GM18907 (cell line): ENCODE data around the gene RTCB.

Experiments used
- ATAC-seq: cut with Tn5 transposase; IDR thresholded peaks from one replicate; pipeline ENCODE4 v1.9.1; 2021; ENCODE audit warnings: mild to moderate bottlenecking, moderate library complexity; ENCODE audit not compliant: unreplicated experiment

The RTCB gene

DNA sequence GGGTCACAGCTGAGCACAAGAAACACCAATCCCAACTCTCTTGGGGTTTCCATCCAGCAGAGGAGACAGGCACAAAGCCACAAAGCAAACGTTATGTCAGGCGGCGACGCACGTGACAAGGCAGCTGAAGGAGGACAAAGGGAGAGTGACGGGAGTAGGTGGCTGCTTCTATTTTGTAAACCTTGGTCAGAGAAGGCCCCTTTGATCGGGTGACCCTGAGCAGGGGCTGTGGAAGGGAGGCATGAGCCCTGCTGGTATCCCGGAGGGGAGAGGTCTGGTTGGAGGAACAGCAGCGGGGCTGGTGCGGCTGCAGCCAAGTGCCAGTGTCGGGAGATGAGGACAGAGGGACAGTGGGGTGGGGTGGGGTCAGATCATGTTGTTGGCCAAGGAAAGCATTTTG lies 71.6 kb downstream of the RTCB start:
- ATAC-seq = no peak

DNA sequence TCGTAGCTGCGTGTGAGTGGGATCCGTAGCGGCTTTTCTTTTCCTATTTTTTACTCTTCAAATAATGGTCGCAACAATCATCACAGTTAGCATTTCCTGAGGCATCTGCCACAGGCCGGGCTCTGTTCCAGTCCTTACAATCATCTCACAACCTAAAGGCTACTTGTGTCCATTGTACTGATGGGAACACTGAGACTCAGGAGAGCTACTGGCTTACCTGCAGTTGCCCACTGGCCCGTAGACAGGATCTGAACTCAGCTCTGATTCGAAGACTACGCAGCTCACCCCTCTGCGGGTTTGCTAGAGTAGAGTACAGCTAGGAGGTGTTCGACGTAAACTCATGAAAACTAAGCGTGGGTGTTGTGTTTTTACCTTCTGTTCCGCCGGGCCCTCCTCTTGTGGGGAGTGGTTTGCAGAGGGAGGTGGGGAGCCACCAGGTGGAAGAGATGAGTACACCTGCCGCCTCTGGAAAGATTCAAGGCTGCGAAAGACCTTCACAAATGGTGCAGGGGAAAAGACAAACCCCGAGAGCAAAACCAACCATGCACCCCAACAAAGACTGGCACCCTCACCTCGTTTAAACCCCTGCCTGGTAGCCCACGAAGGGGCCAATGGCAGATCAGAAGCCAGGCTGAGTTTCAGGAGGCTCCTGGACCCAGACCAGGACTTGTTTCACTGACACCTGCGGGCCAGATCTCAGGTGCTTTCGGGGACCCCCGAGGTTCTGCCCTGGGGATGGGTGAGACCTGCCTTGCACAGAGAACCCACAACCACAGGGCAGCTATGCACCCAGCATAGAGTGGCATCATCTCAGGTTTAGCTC lies 72.6 kb downstream of the RTCB start:
- no peak for ATAC-seq

DNA sequence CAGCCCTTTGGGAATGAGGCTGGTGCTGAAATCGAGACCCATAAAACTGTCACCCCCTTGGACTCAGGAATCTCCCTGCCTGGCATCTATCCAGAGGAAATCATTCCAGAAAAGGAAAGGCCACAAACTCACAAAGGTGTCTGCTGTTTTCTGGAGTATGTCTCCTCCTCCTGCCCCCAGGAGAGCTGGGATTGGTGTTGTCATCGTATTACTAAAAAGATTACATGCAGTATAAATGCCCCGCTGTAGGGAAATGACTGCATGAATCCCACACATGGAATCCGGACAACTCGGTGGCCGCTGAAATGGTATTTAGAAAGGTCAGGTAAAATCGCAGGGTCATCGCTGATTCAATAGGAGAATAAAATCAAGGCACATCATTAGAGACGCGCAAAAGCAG lies 73.3 kb downstream of the RTCB start:
- ATAC-seq = no peak
